WTC11 (cell line): ENCODE data around the gene MDM1. TPM values are rescaled to one million over a fixed set of nuclear protein-coding genes. Genes with fewer than 3 reads are reported as not detected.

ENCODE experiments used
- ATAC-seq: fragments of 200-7000 bp; cut with Tn5 transposase; 2 replicates; pipeline ENCODE4 v1.10.0; 2021; ENCODE audit warnings: mild to moderate bottlenecking, moderate library complexity
- CTCF ChIA-PET: fragments of 300-600 bp; sonication (Branson Sonifier 250); formaldehyde crosslinking; loops from one replicate; lab custom pipeline; 2021; ENCODE audit warnings: antibody characterized with exemption; lab: Charles Lee
- POLR2A ChIA-PET: fragments of 350-600 bp; sonication (Branson Sonifier 250); formaldehyde crosslinking; loops from one replicate; lab custom pipeline; 2021; ENCODE audit warnings: antibody characterized with exemption; lab: Charles Lee
- DNase-seq: peaks from one replicate; pipeline ENCODE4 v3.0.0; 2021; ENCODE audit warnings: low spot score
- H3K27ac Mint-ChIP-seq: 2 replicates; pipeline ENCODE4 v1.8.0; 2021; ENCODE audit warnings: mixed read lengths
- H3K27me3 Mint-ChIP-seq: 2 replicates; pipeline ENCODE4 v1.8.0; 2021; ENCODE audit warnings: low read depth, mild to moderate bottlenecking, moderate library complexity, mixed read lengths
- H3K36me3 Mint-ChIP-seq: 2 replicates; pipeline ENCODE4 v1.8.0; 2021; ENCODE audit warnings: mixed read lengths
- H3K4me1 Mint-ChIP-seq: 2 replicates; pipeline ENCODE4 v1.8.0; 2022; ENCODE audit warnings: mixed read lengths
- H3K4me3 Mint-ChIP-seq: 2 replicates; pipeline ENCODE4 v1.8.0; 2021; ENCODE audit warnings: mild to moderate bottlenecking, moderate library complexity, mixed read lengths
- H3K9me3 Mint-ChIP-seq: 2 replicates; pipeline ENCODE4 v1.8.0; 2021; ENCODE audit warnings: mixed read lengths
- ATF1 ChIP-seq: sonication (generic); formaldehyde crosslinking; IDR thresholded peaks from 2 replicates; pipeline ENCODE4 v1.8.1; 2023; ENCODE audit warnings: mild to moderate bottlenecking, moderate library complexity, missing genetic modification reagents
- E2F1 ChIP-seq: sonication (generic); formaldehyde crosslinking; IDR thresholded peaks from 2 replicates; pipeline ENCODE4 v1.8.0; 2022; ENCODE audit warnings: mild to moderate bottlenecking, missing genetic modification reagents
- E2F4 ChIP-seq: sonication (generic); formaldehyde crosslinking; IDR thresholded peaks from 2 replicates; pipeline ENCODE4 v1.8.1; 2022; ENCODE audit warnings: low read depth, mild to moderate bottlenecking, moderate library complexity, missing genetic modification reagents, borderline replicate concordance
- ELF4 ChIP-seq: sonication (generic); formaldehyde crosslinking; IDR thresholded peaks from 2 replicates; pipeline ENCODE4 v1.8.1; 2022; ENCODE audit warnings: low read depth, mild to moderate bottlenecking, moderate library complexity, missing genetic modification reagents
- FOXP1 ChIP-seq: sonication (generic); formaldehyde crosslinking; IDR thresholded peaks from 2 replicates; pipeline ENCODE4 v1.8.0; 2022; ENCODE audit warnings: missing genetic modification reagents, mild to moderate bottlenecking, moderate library complexity, borderline replicate concordance
- FOXP4 ChIP-seq: sonication (generic); formaldehyde crosslinking; IDR thresholded peaks from 2 replicates; pipeline ENCODE4 v1.8.0; 2022; ENCODE audit warnings: mild to moderate bottlenecking, missing genetic modification reagents
- NFATC4 ChIP-seq: fragments of 250-450 bp; sonication (Bioruptor Pico); IDR thresholded peaks from 2 replicates; pipeline ENCODE4 v1.9.0; 2021; ENCODE audit warnings: mild to moderate bottlenecking
- RELA ChIP-seq: sonication (generic); formaldehyde crosslinking; IDR thresholded peaks from 2 replicates; pipeline ENCODE4 v1.8.1; 2022; ENCODE audit warnings: missing genetic modification reagents, mild to moderate bottlenecking, borderline replicate concordance
- SMAD3 ChIP-seq: sonication (generic); formaldehyde crosslinking; IDR thresholded peaks from 2 replicates; pipeline ENCODE4 v1.8.0; 2022; ENCODE audit warnings: missing genetic modification reagents, mild to moderate bottlenecking, borderline replicate concordance
- SMAD4 ChIP-seq: sonication (generic); formaldehyde crosslinking; IDR thresholded peaks from 2 replicates; pipeline ENCODE4 v1.8.0; 2022; ENCODE audit warnings: mild to moderate bottlenecking, missing genetic modification reagents
- SP1 ChIP-seq: sonication (generic); formaldehyde crosslinking; conservative IDR thresholded peaks from 2 replicates; pipeline ENCODE4 v1.8.1; 2022; ENCODE audit warnings: missing genetic modification reagents
- TEAD4 ChIP-seq: sonication (generic); formaldehyde crosslinking; IDR thresholded peaks from 2 replicates; pipeline ENCODE4 v1.8.0; 2022; ENCODE audit warnings: mild to moderate bottlenecking, missing genetic modification reagents
- ZMAT4 ChIP-seq: fragments of 250-450 bp; sonication (Bioruptor Pico); IDR thresholded peaks from 2 replicates; pipeline ENCODE4 v1.9.0; 2021; ENCODE audit warnings: mild to moderate bottlenecking
- ZNF671 ChIP-seq: fragments of 250-450 bp; sonication (Bioruptor Pico); IDR thresholded peaks from 2 replicates; pipeline ENCODE4 v1.8.0; 2021; ENCODE audit warnings: mild to moderate bottlenecking
- total RNA-seq: library from RNA; stranded (reverse); gene quantifications from 3 replicates; pipeline ENCODE4 v1.2.3, GENCODE V29; 2021
- TF ChIP-seq, protein P1 (sequence below): sonication (generic); formaldehyde crosslinking; IDR thresholded peaks from 2 replicates; pipeline ENCODE4 v1.8.0; 2022; ENCODE audit warnings: mild to moderate bottlenecking, missing genetic modification reagents
- TF ChIP-seq, protein P2 (sequence below): sonication (generic); formaldehyde crosslinking; IDR thresholded peaks from 2 replicates; pipeline ENCODE4 v1.8.0; 2022; ENCODE audit warnings: mild to moderate bottlenecking, missing genetic modification reagents
- TF ChIP-seq, protein P3 (sequence below): sonication (generic); formaldehyde crosslinking; IDR thresholded peaks from 2 replicates; pipeline ENCODE4 v1.8.1; 2023; ENCODE audit warnings: mild to moderate bottlenecking, missing genetic modification reagents, moderate library complexity

MDM1 gene
- total RNA-seq, 1 experiment from 2014 or later = 9.1 TPM

DNA sequence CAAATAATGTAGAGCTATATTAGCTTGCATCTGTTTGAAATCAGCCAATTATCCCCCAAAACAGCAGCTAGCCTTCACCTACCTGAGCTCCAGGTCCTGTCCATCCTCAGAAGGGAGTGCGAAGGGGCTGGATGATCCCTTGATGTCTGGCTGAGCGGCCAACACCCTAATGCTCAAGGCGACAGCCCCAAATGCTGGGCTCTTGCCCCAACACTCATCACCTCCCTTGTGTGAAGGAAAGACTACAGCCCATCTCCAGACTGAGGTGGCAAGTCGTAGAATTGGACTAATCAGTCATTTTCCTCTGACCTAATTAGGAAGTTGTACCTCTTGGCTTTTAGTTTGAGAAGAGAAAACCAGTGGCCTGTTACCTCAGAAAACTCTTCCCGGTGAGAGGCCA is 16.3 kb upstream of the MDM1 start:
- no peaks in the 10 kb centered on the region for H3K36me3 Mint-ChIP-seq
- peaks cover 13% of the 10 kb centered on the region for H3K4me1 Mint-ChIP-seq
- CTCF ChIA-PET = interaction anchor here (1.2 to 2.1 kb wide), 2 partner anchors 10 to 17 kb away, joined by 3 to 8 read pairs; no protein-coding TSS in a partner anchor
- ATAC-seq = no peak
- TF ChIP-seq SMAD3 (CRISPR knock-in tag) (no peak), ZNF671 (CRISPR knock-in tag) (no peak), RELA (CRISPR knock-in tag) (no peak)
- no peak for DNase-seq
- H3K9me3 Mint-ChIP-seq = no peaks in the 10 kb centered on the region
- POLR2A ChIA-PET = interaction anchor here (1.9 kb wide), 1 partner anchor 16 kb away, joined by 4 read pairs; the partner anchor contains the start of gene MDM1
- H3K27me3 Mint-ChIP-seq = no peaks in the 10 kb centered on the region
- H3K27ac Mint-ChIP-seq = no peak overlapping the region
- H3K4me3 Mint-ChIP-seq = no peak overlapping the region

GRCh38 chr12:68345763-68346162 is 13.6 kb upstream of the MDM1 start:
- TF ChIP-seq, protein P1, sequence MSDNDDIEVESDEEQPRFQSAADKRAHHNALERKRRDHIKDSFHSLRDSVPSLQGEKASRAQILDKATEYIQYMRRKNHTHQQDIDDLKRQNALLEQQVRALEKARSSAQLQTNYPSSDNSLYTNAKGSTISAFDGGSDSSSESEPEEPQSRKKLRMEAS (CRISPR knock-in tag) = no peak
- TF ChIP-seq SP1 (CRISPR knock-in tag) = no peak
- TF ChIP-seq, protein P2, sequence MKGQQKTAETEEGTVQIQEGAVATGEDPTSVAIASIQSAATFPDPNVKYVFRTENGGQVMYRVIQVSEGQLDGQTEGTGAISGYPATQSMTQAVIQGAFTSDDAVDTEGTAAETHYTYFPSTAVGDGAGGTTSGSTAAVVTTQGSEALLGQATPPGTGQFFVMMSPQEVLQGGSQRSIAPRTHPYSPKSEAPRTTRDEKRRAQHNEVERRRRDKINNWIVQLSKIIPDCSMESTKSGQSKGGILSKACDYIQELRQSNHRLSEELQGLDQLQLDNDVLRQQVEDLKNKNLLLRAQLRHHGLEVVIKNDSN = no peak
- no peak for TF ChIP-seq ZMAT4
- TF ChIP-seq TEAD4 (CRISPR knock-in tag) = no peak
- TF ChIP-seq E2F1 (CRISPR knock-in tag) = no peak
- no peak for TF ChIP-seq FOXP4 (CRISPR knock-in tag)
- TF ChIP-seq ELF4 (CRISPR knock-in tag) = no peak
- TF ChIP-seq RELA (CRISPR knock-in tag) = no peak
- TF ChIP-seq, protein P3, sequence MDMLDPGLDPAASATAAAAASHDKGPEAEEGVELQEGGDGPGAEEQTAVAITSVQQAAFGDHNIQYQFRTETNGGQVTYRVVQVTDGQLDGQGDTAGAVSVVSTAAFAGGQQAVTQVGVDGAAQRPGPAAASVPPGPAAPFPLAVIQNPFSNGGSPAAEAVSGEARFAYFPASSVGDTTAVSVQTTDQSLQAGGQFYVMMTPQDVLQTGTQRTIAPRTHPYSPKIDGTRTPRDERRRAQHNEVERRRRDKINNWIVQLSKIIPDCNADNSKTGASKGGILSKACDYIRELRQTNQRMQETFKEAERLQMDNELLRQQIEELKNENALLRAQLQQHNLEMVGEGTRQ (CRISPR knock-in tag) = no peak
- no peak for TF ChIP-seq NFATC4 (CRISPR knock-in tag)
- TF ChIP-seq ATF1 = no peak
- TF ChIP-seq SMAD4 (CRISPR knock-in tag) = no peak
- no peak for TF ChIP-seq FOXP1 (CRISPR knock-in tag)
- no peak for TF ChIP-seq E2F4 (CRISPR knock-in tag)
- TF ChIP-seq ZNF671 (CRISPR knock-in tag) = no peak
- H3K27ac Mint-ChIP-seq = no peak overlapping the region
- peaks cover 20% of the 10 kb centered on the region for H3K4me1 Mint-ChIP-seq
- H3K9me3 Mint-ChIP-seq = no peaks in the 10 kb centered on the region
- no peak for DNase-seq
- ChIA-PET CTCF (interaction anchor here (1.1 kb wide), 1 partner anchor 12 kb away, joined by 4 read pairs; no protein-coding TSS in a partner anchor), POLR2A (no interaction called here)
- peaks cover 7% of the 10 kb centered on the region for H3K27me3 Mint-ChIP-seq
- no peak overlapping the region for H3K4me3 Mint-ChIP-seq
- ATAC-seq = no peak
- H3K36me3 Mint-ChIP-seq = no peaks in the 10 kb centered on the region
